RCC 7860 (cell line): ENCODE data around the gene OR8B12.
"Not testable (repeated sequence)": the region's sequence is repeated elsewhere in the genome, so short reads cannot be mapped to it uniquely, and the experiment has no call there.

Experiments
- DNase-seq: peaks from one replicate; pipeline ENCODE4 v3.0.0-alpha.2; 2015; ENCODE audit warnings: low spot score
- FAIRE-seq: peaks from 2 replicates; lab custom pipeline; 2012; peaks lifted over from hg19 to GRCh38; lab: Jason Lieb, UNC

Gene OR8B12

DNA sequence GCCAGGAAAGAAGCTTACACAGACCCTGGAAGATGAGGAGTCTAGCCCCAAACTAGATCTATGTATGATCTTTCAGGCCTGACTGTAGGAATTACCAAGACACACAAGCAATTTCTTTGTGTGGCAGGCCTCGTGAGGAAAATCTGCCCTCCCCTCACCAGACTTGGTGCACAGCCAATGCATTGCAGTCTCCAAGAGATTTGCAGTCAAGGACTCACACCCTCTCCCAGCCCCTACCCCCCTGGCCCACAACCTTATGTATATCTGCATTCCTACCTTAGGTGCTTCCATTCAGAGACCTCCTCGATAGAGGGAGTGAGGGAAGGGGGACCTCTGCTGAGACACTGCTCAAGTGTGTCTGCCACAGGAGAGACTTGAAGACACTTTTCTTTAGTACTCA, 9.8 kb downstream of the OR8B12 start:
- DNase-seq (no peak), FAIRE-seq (no peak)

DNA sequence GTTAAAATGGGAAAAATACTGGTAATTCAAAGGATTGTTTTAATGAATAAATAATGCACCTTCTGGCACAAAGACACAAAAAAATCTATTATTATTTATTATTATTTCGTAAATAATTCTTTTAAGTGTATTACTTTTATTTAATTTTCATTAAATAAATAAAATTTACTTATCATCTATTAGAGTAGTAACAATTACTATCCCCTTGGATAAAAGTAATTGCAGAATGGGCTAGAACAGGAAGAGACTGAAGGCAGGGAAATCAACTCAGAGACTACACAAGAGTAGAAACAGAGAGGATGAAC, 23.0 kb downstream of the OR8B12 start:
- FAIRE-seq (no peak), DNase-seq (no peak)

DNA sequence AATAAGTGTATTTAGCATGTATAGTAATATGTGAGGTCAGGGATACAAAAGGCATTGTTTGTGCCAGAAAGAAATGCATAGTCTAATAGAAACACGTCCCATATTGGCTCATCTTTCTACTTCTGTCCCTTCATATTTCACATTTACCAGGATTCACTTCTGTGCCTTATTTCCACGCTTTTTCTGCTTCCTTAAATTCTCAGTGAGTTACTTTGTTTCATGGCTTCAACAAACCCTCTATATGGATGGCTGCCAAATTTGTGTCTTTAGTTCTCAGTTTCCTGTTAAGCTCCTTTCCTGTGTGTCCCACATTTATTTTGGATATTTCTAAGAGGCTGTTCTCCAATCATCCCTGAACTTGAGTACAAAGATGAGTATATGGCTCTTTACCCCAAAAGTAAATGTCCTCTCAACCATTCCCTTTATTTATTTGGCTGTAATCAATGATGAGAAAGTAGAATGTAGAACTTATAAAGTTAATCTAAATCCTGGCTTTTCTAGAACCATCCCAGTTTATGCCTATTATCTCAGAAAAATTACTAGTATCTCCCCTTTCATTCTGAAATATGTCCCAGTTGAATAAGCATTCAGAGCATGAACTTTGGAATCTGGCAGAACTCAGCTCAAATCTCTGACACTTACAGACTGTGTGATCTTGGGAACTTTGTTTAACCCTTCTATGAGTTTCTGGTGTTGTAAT, 23.5 kb downstream of the OR8B12 start:
- DNase-seq, result no peak
- no peak for FAIRE-seq

DNA sequence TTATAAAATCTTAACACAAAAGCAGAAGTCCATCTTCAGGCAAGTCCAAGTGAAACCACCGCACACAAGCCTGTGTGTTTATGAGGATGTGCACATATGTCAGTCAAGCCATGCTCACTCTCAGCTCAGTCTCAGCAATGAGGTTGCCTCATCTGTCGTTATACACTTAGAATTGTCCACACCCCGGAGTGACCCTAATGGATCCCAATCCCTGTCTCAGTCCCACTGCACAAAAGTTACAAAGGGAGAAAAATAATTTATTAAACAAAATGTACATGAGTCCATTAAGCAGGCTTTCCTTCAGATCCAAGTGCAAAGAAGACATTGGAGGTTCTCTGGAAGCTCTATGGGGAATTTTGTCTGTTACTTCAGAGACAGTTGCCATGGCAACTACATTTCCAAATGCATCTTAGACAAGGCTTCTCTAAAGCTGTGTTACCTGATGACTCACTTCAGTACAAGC, 24.4 kb downstream of the OR8B12 start:
- FAIRE-seq (no peak), DNase-seq (no peak)

DNA sequence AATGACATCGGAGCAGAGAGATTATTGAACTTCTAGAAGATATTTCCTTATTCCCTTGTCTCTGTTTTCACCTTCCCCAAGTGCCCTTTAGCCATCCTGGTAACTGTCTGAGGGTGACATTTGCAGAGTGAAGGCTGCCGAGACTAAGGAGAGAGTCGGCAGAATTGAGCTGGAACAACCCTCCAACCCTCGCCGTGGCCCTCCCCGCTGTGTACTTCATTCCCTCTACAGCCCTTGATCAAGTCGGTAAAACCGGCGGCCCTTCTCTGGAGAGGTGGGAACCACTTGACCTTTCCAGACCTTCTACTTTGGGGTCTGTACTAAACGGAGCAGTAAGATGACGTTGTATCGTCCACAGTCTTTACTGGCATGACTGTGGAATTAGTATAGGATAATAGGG, 26.1 kb downstream of the OR8B12 start:
- FAIRE-seq (no peak), DNase-seq (no peak)

DNA sequence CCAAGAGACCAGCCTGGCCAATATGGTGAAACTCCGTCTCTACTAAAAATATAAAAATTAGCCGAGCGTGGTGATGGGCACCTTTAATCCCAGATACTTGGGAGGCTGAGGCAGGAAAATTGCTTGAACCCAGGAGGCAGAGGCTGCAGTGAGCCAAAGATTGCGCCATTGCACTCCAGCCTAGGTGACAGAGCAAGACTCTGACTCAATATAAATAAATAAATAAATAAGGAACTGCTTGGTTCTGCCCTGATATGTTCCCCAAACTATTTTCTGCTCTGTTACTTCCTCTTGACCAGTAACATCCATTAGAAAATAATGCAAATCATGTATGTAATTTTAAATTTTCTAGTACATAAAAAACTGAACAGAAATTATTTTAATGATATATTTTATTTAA, 28.8 kb downstream of the OR8B12 start:
- not testable (repeated sequence) for DNase-seq, FAIRE-seq

DNA sequence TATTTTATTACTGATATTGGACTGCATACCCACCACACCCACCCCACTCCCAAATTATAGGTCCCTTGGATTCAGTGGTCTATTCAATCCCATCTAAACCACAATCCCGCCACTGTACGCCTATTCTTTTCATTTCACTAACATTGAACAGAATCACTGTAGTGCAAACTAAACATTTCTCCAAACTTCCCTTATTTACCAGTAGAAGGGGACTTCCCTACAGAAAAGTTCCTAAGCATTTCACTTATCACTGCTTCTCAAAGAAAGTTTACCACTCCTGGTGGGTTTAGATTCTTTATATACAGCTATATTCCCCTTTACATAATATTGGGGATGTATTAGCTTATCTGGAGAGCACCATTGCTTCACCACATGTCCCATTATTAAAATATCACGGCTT, 29.3 kb downstream of the OR8B12 start:
- no peak for DNase-seq
- FAIRE-seq, result no peak

DNA sequence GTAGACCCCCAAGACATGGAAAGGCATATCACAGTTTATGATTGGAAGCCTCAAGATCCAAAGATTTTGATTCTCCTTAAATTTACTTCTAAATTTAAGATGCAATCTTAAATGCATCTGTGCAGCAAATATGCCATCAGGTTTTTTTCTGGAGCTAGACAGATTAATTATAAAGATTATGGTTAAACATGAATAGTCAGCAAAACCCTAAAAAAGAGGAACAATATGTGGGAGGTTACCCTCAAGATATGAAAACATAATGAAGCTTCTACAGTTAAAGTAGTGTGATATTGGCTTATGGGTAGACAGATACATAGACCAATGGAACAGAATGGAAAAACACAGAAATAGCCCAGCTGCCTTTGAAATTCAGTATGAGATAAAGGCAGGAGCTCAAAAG, 31.7 kb downstream of the OR8B12 start:
- DNase-seq (no peak), FAIRE-seq (no peak)

DNA sequence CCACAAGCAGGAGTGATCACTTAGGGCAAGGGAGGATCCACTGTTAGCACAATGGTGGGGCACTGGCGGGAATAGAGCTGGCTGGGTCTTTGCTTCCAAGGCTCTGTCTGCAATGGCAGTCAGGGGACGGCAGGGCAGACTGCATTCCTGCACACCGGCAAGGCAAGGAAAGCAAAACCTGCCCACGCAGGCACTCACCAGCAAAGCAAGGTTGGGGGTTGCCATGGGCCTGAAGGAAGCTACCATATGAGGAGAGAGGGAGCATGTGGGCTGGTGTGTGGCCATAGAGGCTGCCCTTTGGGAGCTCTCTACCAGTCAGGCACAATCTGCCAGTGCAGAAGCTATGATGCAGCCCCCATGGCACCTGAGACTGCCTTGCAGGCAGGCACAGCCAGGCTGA, 33.2 kb downstream of the OR8B12 start:
- FAIRE-seq (no peak), DNase-seq (no peak)

DNA sequence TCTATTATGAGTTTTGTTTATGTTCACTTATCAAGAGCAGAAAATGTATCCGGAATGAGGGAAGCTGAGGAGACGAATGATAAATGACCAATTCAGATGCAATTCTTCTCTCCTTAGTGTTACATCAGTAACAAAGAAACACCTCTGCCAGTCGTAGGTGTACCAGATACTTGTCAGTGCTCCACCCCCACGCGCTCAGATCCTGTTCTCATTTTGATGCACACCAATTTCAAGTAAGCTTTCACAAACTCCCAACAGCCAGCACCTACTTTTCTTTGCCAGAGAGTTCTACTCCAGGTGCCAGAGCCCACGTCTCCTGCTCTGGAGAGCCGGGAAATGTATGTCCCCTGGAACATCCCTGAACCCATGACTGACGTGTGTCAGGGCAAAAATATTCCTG, 43.7 kb downstream of the OR8B12 start:
- no peak for FAIRE-seq
- no peak for DNase-seq

DNA sequence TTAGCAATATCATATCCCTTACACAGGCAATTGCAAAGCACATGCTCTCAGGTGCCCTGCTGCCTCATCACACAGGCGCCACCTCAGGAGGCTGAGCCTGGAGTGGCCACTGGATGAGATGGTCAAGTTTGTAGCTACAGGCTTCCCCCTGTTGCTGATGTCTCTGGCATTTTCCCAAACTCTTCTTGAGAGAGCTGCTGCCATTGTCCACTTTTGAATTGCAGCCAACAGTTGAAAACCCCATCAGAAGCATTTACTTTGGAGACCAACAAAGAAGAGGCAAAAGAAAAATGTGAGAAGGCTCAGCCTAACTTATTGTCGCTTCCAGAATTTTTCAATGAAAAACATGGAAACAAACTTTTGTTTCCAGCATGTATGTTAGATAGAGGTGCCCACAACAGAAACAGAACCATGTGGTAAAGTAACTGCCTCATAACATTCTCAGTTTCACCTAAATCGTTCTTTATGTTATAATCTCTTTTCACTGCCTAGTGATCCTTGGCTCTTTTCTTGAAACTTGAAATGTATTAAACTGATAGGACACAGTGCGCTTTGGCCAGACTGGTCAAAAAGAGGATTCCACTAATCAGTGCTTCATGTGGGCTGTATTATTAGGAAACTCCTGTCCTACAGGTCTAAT, 50.3 kb downstream of the OR8B12 start:
- FAIRE-seq (no peak), DNase-seq (no peak)
